HG02852 (cell line): ENCODE data around the gene XXYLT1.

ENCODE experiments used
- ATAC-seq: cut with Tn5 transposase; IDR thresholded peaks from one replicate; pipeline ENCODE4 v1.9.1; 2021; ENCODE audit warnings: mild to moderate bottlenecking, moderate library complexity; ENCODE audit not compliant: unreplicated experiment

Gene XXYLT1

GRCh38 chr3:195267096-195267495, 3.9 kb downstream of the XXYLT1 start:
- no peak for ATAC-seq

GRCh38 chr3:195266428-195266827, 4.5 kb downstream of the XXYLT1 start:
- ATAC-seq = no peak

DNA sequence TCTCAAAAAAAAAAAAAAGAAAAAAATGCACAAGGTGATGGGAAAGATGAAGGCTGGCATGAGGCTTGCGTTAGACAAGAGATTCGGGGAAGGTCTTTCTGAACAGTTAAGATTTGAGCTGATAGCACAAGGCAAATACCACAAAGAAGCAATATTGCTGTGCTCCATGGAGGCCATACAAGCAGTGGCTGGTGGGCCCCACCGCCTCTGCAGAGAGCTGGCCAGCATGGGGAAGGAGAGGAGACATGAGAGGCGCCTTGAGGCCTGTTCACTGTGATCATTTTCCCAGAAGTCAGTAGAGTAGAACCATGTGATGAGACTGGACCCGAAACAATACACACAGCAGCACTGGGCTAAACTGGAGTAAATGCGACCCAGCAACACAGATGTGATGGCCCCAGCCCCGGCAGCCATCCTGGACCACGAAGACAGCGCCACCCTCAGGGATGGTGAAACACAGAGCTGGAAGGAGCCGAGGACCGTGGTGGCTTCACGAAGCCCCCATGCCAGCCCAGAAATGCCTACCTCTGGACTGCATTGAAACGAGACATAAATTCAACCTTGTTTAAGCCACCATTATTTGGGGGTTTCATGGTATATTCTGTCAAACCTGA, 5.5 kb downstream of the XXYLT1 start:
- no peak for ATAC-seq

DNA sequence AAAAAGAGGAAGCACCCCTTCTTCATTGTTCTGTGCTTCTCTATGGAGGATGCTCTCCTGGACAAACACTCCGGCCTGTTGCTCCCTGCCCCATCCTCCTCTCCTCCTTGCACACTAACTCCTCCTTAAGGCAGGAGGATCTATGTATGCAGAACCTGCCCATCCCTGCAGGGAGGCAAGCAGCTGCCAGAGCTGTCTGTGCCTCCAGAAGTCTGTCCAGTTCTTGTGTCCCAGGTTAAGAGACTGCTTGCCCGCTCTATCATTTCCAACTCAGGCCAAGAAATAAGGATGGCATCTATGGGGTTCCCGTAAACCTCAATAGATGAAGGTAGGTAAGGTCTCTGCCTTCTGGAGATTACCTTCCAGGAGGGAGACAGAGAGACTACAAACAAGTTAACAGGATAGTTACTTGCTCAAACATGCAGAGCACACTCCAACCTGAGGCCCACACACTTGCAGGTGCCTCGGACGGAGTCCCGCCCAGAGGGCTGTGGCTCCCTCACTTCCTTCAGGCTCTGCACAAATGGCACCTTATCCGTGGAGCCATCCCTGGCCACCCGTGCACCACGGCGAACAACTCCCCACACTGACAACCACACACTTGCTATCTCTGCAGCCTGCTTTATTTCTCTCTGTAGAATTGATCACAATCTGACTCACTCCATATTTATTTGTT, 6.9 kb downstream of the XXYLT1 start:
- no peak for ATAC-seq

DNA sequence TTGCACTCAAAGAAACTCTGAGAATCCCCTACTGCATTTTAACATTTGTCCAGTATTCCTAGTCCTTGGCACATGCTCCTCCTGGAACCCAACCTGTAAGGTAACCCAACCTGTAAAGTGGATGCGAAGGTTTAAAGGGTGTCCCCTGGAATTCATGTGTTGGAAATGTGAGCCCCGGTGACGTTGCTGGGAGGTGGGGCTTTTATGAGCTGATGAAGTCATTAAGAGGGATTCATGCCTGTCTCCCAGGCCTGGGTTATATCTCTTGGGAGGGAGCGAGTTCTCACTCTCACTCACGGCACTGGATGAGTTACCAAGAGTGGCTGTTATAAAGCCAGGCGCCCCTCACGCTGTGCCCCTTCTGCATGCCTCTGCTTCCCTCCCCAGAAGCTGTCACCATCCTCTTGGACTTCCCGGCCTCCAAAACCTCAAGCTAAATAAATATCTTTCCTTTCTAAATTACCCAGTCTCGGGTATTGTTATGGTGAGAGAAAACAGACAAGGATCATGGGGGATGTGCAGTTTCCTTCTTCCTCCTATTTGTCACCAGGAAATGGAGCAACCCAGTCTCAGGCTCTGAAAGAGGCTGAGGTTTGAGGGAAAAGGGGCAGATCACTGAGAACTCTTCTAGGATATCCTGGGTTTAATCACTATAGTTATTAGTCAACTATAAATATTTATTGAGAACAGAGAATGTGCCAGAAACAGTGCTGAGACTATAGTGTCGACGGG, 7.6 kb downstream of the XXYLT1 start:
- no peak for ATAC-seq

DNA sequence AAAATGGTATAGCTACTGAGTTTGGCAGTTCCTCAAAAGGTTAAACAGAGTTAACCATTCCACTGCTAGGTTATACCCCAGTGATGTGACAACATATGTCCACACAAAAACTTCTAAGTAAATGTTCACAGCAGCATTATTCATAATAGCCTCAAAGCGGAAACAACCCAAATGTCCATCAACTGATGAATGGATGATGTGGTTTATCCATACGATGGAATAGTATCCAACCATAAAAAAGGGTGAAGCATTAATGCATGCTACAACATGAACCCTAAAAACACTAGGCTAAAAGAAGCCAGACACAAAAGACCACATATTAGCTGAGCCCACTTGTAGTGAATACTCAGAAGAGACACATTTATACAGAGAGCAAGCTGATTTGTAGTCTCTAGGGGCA, 9.0 kb downstream of the XXYLT1 start:
- ATAC-seq = no peak

- ATAC-seq = peak; percentile 1
Observed at GRCh38 chr3:195260280-195260905, 10.6 kb downstream of the XXYLT1 start.

DNA sequence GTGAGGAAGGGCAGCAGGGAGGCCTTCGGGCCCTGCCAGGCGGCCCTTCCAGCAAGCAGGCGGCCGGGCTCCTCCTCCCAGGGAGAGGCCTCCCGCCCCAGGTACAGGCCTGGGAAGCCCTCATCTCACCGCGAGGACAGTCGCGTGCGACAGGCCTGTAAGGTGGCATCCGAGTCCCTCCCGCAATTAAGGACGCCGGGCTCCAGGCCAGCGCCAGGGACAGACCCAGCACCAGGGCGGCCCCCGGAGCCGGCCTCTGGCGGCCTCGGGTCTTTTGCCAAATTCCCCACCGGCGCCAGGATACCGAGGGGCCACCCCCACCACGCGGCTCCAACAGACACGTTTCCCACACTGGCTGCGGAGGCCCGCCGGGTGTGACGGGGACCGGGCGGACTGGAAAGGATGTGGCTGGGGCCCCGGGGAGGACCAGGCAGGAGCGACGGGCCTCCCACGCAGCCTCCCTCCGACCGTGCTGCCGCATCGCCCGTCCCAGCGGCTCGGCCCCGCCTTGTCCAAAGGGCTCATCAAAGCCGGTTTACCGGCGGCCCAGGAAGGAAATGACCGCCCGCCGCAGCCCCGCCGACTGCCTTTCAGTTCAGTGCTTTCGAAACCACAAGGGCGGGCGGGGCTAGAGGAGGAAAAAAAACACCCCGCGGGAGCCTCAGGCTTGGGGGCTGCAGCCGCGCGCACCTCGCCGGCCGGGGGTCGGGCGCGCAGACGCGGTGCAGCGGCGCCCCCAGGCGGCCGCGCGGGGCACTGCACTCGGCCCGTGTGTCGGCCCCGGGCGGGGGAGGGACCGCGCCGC, 11.3 kb downstream of the XXYLT1 start:
- ATAC-seq = peak; percentile 83

GRCh38 chr3:195259154-195259474, 11.8 kb downstream of the XXYLT1 start:
- peak; percentile 3 for ATAC-seq

GRCh38 chr3:195258449-195259153, 12.4 kb downstream of the XXYLT1 start:
- ATAC-seq = no peak

DNA sequence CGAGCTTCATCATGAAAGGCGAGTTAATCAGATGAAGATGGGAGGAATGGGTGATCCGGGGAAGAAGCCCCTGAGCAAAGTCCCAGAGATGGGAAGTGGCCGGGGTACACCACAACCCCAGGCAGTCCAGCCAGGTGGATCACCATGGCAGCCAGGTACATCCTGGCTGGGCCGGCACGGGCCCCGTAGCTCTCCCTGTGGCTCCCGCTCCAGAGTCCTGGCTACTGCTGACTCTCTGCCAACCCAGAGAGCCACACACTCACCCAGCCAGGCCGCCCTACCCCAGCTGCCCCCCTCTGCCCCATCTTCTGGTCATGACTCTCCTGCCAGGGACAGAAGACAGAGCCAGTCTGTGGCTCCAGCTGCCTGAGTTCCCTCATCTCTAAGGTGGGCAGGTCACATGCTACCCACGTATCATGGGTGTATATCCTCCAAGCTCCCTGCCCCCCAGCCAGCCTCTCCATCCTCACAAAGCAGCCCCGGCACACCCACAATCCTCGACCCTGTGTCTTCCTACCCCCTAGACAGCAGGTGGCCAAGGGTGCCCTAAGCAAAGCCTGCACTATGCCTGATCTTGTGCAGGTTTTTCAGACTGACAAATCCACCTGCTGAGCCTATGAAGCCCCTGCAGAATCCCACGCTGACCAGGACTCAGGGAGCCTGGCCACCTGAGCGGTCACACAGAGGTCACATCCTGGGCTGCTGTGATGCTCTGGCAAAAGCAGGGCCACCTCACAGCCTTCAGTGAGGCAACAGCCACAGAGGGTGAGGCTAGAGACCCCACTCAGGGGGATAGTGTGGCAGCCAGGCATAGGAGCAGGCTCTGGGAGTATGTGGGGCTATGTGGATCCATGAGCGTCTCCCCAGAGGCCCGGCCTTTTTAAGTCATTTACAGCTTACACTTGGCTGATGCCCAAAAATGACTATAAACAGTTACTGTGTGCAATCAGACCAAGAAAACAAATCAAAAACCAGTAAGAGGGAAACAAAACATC, 13.2 kb downstream of the XXYLT1 start:
- no peak for ATAC-seq

DNA sequence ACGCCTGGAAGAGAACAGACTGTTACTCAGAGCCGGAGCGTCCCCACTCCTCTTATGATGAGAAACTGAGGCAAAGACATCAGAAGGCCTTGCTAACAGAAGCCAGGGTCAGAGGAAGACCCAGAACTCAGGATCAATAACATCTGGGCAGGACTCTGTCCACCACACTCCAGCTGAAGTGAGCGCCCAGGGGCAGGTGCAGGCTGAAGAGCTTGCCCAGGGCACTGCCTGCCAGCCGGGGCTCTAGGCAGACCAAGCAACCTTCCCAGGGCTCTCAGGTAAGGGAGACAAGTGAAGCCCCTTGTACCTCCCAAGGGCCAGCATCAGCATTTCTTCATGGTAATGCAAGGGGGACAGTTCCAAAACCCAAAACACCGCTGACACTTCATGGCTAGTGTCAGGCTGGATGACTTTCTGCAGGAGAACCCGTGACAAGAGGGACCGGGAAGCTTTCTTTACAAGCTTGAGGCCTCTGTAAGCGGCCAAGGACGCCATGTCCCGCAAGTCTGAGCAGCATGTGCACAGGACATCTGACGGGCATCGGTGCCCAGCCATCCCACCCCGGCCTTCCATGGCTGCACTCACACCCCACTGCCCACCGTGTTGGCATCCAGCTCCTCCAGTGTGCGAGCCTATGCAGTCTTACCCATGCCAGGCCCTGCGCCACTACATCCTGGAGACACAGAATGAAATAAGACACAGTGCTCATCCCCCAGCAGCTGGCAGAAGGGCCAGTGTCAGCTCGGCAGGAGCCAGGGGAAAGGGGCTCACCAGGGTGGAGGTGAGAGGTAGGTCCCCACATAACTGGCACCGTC, 14.1 kb downstream of the XXYLT1 start:
- no peak for ATAC-seq

- no peak for ATAC-seq
Observed at GRCh38 chr3:195255571-195256501, 15.1 kb downstream of the XXYLT1 start.

- no peak for ATAC-seq
Observed at GRCh38 chr3:195255176-195255500, 15.8 kb downstream of the XXYLT1 start.

- no peak for ATAC-seq
Observed at GRCh38 chr3:195254454-195255175, 16.3 kb downstream of the XXYLT1 start.

DNA sequence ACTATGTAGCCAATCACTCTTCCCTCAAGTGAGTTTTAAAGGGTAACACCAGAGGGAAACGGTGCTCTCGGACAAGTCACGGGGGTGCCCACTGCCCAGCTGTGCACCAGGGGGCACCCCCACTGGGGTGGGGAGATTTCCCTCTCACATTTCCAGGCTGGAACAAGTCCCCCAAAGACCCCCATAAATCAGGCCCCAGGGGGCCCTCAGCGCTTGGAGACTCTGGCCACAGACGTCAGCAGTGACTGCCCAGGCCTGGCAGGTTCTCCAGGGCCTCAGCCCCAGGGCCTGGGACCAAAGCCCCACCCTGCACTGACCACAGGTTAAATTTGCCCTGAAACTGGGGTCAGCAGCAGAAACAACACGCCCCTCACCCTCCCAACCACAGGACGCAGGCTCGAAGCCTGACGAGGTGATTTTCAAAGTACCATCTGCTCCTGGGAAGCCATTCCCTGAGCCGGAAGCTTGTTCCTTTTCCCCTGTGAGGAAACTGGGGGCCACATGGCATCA, 17.0 kb downstream of the XXYLT1 start:
- ATAC-seq = no peak
